ENCODE results near the gene SLC24A2.

GRCh38 chr9:19830796-19831195 is 42.0 kb upstream of the SLC24A2 start:
- TF ChIP-seq POLR2A (IDR thresholded peaks at IDR 0.05) = no peak
- no peak for TF ChIP-seq CTCF (IDR thresholded peaks at IDR 0.05)

All from tibial nerve (tissue), 3 donors.